Stimulated activated CD8-positive, alpha-beta memory T cell treated with anti-CD3 and anti-CD28 coated beads, Interleukin-12 subunit alpha, Interleukin-12 subunit beta, amount 100 ng/mL, for 24 hours (primary cell): ENCODE data around the gene MCUB.
"Not testable (repeated sequence)": the region's sequence is repeated elsewhere in the genome, so short reads cannot be mapped to it uniquely, and the experiment has no call there.

Source experiments
- DNase-seq: peaks from one replicate; pipeline ENCODE4 v3.0.0-alpha.2; 2020; ENCODE audit errors: extremely low read depth

MCUB gene

GRCh38 chr4:109579997-109580396 lies 20.0 kb downstream of the MCUB start:
- not testable (repeated sequence) for DNase-seq

DNA sequence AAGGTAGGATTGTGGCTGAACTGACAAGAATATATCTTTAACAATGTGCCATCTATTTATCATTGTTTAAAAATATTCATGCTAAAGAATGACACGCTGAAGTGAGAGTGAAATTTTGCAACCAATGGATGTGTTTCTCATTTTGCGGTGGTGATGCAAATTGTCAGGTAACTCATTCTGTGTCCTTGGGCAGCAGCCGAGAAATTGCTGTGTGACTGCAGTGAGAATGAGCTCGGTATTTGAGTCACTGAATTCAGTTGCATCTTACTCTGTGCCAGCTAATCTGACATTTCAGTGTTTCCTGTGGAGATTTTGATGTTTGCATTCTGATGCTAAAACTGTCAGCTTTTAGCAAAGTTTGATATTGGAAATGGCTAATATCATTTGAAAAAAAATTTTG lies 28.1 kb downstream of the MCUB start:
- DNase-seq = peak; percentile 14

DNA sequence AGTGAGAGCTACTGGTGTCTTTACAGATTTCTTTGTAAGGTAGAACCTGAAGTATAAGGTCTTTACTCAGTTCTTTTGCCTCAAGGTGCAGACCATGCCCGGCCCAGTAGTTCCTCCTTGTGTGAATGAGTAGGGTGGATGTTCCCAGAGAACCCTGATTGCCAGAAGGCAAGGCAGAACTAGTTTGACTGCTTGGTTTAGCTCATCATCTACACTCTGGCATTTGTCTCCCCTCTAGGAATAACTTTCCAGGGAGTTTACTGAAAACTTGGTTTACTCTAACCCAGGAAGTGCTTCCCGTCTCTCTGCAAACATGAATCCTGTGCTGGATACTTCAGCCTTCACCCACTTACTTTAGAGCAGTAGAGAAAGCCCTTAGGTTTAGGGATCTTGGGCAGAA lies 29.1 kb downstream of the MCUB start:
- no peak for DNase-seq

DNA sequence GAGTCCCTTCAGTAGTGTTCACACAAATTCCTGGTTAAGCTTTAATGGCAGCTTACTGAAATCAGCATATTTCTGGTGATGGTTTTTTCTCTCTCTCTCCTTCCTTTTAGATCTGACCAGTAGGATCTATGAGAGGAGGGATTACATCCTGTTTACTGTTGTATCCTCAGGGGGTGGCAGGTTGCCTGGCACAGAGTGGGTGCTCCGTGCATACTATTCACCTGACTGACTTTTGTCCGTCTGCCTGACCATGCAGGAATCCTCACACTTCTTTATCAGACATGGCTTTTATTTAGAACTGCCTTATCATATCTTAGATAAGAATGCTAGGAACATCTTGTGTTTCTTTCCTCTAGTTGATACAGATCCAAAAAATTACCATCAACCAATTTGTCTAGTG lies 29.6 kb downstream of the MCUB start:
- no peak for DNase-seq

GRCh38 chr4:109590905-109591304 lies 30.9 kb downstream of the MCUB start:
- no peak for DNase-seq

DNA sequence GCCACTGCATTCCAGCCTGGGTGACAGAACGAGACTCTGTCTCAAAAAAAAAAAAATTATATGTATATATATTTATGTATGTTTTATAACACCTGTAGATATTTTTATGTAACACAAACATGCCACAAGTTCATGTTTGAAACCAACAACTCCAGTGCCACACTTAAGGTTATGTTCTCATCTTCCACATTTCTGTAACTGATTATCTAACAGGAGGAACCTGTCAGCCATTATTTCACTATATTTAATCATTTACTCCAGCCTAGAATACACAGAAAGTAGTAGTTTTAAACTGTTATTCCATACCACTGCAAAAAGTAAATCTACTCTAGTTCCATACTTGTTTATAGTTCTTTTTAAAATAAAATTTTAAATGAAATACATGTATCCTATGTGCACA lies 32.3 kb downstream of the MCUB start:
- no peak for DNase-seq

- DNase-seq = not testable (repeated sequence)
Observed at GRCh38 chr4:109595123-109595522, 35.1 kb downstream of the MCUB start.

DNA sequence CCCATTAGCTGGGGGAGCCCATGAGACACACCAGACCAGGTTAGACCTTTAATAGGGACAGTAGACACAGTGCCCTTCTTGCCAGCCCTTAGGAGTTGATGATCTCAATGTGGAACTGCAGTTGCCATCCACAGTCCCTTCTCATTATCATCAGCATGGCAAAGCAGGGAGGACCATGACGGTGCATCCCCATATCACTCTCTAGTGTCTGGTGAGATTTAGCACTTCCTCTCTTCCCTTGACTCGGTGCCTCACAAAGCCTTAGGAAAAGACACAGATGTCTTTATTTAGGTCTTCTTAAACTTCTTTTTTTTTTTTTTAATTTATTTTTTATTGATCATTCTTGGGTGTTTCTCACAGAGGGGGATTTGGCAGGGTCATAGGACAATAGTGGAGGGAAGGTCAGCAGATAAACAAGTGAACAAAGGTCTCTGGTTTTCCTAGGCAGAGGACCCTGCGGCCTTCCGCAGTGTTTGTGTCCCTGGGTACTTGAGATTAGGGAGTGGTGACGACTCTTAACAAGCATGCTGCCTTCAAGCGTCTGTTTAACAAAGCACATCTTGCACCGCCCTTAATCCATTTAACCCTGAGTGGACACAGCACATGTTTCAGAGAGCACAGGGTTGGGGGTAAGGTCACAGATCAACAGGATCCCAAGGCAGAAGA lies 36.5 kb downstream of the MCUB start:
- DNase-seq = not testable (repeated sequence)

DNA sequence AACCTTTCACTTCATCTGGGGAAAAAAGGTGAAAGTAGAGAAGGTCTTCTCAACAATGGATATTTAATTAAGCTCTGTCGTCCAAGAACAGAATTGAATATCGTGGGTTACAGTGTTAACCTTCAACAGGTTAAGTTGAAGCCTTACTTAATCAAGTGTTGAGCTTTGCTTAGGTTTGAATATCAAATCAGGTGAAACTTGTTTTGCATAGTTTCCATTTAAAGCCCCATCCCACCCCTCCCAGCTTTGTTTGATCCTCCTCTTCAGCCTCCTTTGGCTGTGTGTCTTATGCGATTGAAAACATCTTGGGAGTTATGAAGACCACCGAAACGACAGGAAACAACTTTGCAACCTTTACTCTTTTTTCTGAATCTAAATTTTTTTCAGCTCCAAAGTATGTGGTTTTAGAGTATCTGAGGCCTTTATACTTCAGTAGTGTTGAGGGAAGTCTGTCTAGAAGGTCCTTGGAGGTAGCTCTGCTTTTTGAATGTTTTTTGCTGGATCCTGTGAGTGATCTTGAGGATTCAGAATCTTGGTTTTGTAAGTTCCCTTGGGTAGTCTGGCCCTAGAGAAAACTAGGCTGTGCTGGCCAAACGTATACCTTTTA lies 39.1 kb downstream of the MCUB start:
- no peak for DNase-seq

DNA sequence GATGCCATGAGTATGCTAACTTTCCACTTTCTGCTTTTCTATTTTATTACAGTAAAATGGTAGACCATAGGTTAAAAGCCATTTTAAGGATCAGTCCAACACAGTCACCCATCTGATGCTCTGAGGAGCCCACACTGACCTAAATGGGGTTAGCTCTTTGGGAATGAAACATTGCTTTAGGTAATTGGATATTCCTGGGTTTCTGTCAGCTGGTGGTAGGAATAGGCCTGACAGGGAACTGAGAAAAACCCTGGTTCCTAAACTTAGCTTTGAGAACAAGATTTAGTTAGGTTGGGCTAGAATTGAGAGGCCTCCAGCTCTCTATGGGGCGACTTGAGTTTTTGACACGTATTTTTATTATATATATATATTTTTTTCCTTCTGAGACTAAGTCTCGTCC lies 40.4 kb downstream of the MCUB start:
- no peak for DNase-seq

DNA sequence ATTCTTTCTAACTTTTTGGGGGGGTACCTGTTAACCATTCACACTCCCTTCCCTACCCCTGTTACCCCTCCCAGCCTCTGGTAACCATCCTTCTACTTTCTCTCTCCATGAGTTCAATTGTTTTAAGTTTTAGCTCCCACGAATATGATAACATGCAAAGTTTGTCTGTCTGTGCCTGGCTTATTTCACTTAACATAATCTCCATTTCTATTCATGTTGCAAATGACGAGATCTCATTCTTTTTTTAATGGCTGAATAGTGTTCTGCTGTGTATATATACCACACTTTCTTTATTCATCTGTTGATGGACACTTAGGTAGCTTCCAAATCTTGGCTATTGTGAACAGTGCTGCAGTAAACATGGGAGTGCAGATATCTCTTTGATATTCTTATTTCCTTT lies 41.3 kb downstream of the MCUB start:
- no peak for DNase-seq

- DNase-seq = no peak
Observed at GRCh38 chr4:109607976-109608375, 47.9 kb downstream of the MCUB start.

DNA sequence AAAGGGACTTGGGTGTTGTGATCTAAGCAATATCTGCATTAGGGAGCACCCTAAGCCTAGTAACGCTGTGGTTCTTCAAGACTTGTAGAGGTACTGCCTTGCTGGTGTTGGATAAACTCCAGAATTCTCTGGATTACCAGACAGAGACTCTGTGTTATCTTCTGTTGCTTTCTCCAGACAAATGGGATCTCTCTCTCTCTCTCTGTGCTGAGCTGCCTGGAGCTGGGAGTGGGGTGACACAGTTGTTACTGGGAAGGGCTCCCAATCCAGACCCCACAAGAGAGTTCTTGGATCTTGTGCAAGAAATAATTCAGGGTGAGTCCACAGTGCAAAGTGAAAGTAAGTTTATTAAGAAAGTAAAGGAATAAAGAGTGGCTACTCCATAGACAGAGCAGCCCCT lies 48.8 kb downstream of the MCUB start:
- no peak for DNase-seq

GRCh38 chr4:109609431-109609830 lies 49.4 kb downstream of the MCUB start:
- no peak for DNase-seq

- no peak for DNase-seq
Observed at GRCh38 chr4:109610489-109610888, 50.4 kb downstream of the MCUB start.

DNA sequence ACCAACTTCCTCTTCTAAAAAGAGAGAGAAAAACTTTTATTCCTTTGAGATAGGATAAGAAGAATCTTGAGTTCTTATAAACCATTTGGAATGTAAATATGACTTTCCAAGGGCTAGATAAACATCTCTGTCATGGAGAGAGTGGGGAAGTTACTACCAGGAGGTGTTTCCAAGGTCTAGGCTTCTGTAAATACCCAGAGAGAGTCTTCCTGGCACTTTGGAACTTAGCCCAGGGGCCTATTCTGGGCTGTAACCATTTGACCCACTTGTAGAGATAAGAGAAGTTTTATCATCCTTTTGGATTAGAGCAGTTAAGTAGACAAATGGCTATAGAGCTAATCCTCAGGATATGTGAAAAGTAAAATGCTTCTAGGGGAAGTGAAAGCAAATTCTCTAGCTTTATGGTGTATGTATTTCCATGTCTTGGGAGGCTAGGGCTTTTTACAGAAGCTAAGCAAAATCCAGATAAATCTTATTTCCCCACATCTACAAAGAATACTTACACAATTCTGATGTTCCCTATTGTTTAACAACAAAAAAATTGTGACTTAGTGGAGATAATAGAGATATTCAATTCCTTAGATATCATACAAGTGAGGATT lies 51.1 kb downstream of the MCUB start:
- no peak for DNase-seq

DNA sequence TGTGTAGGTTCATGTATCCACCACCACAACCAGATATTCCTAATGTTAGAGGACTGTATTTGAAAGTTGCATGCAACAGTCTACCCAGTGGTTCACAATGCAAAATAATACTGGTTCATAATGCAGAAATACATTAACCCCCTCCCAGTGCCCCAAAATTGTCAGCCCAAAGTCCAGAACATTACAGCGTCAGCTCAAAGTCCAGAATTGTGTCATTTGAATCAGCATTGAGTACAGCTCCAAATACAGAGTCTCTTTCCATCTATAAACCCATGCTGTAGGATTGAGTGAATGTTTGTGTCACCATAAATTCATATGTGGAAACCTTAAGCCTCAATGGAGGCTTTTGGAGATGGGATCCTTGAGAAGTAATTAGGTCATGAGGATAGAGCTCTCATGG lies 54.0 kb downstream of the MCUB start:
- DNase-seq = no peak

DNA sequence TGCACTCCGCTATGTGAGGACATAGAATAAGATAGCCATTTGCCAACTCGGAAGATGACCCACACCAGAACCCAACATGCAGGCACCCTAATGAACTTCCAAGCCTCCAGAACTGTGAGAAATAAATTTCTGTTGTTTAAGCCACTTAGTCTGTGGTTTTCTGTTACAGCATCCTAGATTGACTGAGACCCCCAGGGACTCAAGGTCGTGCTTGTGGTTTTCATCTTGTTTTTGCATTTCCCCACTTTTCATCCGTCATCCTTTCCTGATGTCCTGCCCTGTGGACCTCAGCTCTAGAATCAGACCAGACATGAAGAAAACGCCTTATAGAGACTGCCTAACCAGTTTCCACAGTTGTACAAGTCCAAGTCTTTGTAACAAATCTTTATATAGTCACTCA lies 54.4 kb downstream of the MCUB start:
- no peak for DNase-seq

DNA sequence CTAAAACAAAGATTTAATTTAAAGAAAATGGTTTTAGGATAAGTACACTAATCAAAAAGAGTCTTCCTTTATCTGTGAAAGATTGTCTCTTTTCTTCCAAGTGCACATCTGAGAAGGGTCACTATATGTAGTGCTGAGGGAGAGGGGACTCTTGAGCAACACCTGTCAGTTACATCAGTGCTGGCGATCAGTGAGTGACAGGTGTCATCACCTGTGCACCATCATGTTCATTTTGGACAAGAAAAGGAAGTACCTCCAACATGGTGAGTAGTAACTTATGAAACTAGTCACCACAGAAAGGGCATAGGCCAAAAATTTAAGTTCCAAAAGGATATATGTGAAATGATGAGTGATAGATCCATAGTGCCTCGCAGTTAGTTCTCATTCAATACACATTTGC lies 55.7 kb downstream of the MCUB start:
- no peak for DNase-seq

- no peak for DNase-seq
Observed at GRCh38 chr4:109616243-109616642, 56.2 kb downstream of the MCUB start.

DNA sequence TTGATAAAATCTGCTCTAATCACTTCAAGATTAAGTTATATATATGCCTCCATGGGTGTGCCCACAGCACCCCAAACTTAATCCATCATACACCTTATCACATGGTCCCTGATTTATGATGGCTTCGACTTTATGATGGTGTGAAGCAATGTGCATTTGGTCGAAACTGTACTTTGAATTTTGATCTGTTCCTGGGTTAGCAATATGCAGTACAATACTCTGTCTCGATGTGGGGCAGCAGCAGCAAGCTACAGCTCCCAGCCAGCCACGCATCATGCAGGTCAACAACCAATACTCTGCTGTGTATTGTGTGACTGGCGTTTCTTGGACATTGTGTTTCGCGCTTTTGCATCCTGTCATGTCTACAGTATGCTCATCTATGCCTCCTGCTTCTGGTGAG lies 62.6 kb downstream of the MCUB start:
- DNase-seq = no peak

DNA sequence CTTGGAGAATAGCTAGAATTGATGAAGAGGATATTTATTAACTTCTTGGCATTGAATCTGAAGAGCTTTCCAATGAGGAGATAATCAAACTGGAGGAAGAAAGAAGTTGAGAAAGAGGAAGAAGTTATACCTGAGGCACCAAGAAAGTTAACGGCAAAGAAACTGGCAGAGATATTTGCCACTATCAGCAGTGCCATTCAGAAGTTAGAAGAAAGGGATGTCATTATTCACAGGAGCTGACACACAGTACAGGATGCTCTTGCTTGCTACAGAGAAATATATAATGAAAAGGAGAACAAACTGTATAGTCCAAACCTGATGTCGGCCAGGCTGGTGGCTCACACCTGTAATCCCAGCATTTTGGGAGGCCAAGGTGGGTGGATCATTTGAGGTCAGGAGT lies 64.5 kb downstream of the MCUB start:
- DNase-seq = no peak

- DNase-seq = no peak
Observed at GRCh38 chr4:109627361-109627760, 67.3 kb downstream of the MCUB start.

DNA sequence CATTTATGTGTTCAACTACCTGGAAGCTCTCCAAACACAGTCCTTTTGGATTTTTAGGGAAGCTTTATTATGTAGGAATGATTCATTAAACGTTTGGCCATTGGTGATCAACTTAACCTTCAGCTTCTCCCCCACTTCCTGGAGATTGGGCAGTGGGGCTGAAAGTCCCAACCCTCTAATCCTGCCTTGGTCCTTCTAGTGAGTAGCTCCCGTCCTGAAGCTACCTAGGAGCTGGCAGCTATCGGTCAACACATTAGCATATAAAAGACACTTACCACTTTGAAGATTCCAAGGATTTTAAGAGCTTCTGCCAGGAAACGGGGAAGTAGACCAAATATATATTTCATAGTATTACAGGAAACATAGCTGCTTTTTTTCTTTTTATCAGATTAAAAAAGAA lies 69.7 kb downstream of the MCUB start:
- DNase-seq = no peak
